ENCODE data around the gene PTPN18.
A peak's percentile ranks its signal among the peaks of the same experiment; 100 is the strongest.

GRCh38 chr2:130342020-130342532 lies 13.8 kb upstream of the PTPN18 start:
- TF ChIP-seq POLR2AphosphoS5 (IDR thresholded peaks at IDR 0.05; ENCODE audit: low read depth, low read length) (no peak; the same call in 1 of the 2 replicates), SIN3A (IDR thresholded peaks at IDR 0.05; ENCODE audit: borderline replicate concordance, insufficient read depth, low read length) (peak; percentile 71; the same call in 1 of the 2 replicates), TAF1 (IDR thresholded peaks at IDR 0.05; ENCODE audit: borderline replicate concordance, insufficient read depth, low read length) (peak; percentile 57; the same call in 1 of the 2 replicates)

All from PFSK-1 (cell line).